ENCODE data around the gene SLC38A3. TPM values are rescaled to one million over a fixed set of nuclear protein-coding genes. Genes with fewer than 3 reads are reported as not detected.

The SLC38A3 gene
- total RNA-seq, 1 donor = not detected

- no peak for DNase-seq (ENCODE audit: low read depth)
- TF ChIP-seq CTCF (IDR thresholded peaks at IDR 0.05; ENCODE audit: insufficient read depth, low read depth, low read length) = no peak
Observed at GRCh38 chr3:50160561-50160983, 44.5 kb upstream of the SLC38A3 start.

GRCh38 chr3:50161320-50161719 lies 43.8 kb upstream of the SLC38A3 start:
- DNase-seq (ENCODE audit: low read depth) = no peak
- TF ChIP-seq CTCF (IDR thresholded peaks at IDR 0.05; ENCODE audit: insufficient read depth, low read depth, low read length) = no peak
- no peak overlapping the region for H3K4me3 ChIP-seq (ENCODE audit: low read depth, low read length)

More at GRCh38 chr3:50160561-50160983, 44.5 kb upstream of the SLC38A3 start:
- no peak overlapping the region for H3K4me3 ChIP-seq (ENCODE audit: low read depth, low read length)

- no peak for DNase-seq (ENCODE audit: low read depth)
- TF ChIP-seq CTCF (IDR thresholded peaks at IDR 0.05; ENCODE audit: insufficient read depth, low read depth, low read length) = no peak
- H3K4me3 ChIP-seq (ENCODE audit: low read depth, low read length) = no peak overlapping the region
Observed at GRCh38 chr3:50162034-50162883, 42.8 kb upstream of the SLC38A3 start.

- DNase-seq (ENCODE audit: low read depth) = peak; percentile 52
- no peak overlapping the region for H3K4me3 ChIP-seq (ENCODE audit: low read depth, low read length)
- TF ChIP-seq CTCF (IDR thresholded peaks at IDR 0.05; ENCODE audit: insufficient read depth, low read depth, low read length) = no peak
Observed at GRCh38 chr3:50163572-50164455, 41.3 kb upstream of the SLC38A3 start.

GRCh38 chr3:50164481-50164880 lies 40.6 kb upstream of the SLC38A3 start:
- DNase-seq (ENCODE audit: low read depth) = no peak
- no peak for TF ChIP-seq CTCF (IDR thresholded peaks at IDR 0.05; ENCODE audit: insufficient read depth, low read depth, low read length)
- no peak overlapping the region for H3K4me3 ChIP-seq (ENCODE audit: low read depth, low read length)

- TF ChIP-seq CTCF (IDR thresholded peaks at IDR 0.05; ENCODE audit: insufficient read depth, low read depth, low read length) = no peak
- DNase-seq (ENCODE audit: low read depth) = peak; percentile 10
- H3K4me3 ChIP-seq (ENCODE audit: low read depth, low read length) = no peak overlapping the region
Observed at GRCh38 chr3:50164984-50165909, 39.8 kb upstream of the SLC38A3 start.

Data from fibroblast of villous mesenchyme (primary cell).